ENCODE results near the gene SH3BP2.

GRCh38 chr4:2753436-2753835 is 39.4 kb upstream of the SH3BP2 start:
- TF ChIP-seq POLR2AphosphoS5 (IDR thresholded peaks at IDR 0.05; ENCODE audit: low read depth, low read length): no peak
- TF ChIP-seq SPI1 (IDR thresholded peaks at IDR 0.05; ENCODE audit: low read depth, low read length): no peak
- no peak for TF ChIP-seq POLR2A (IDR thresholded peaks at IDR 0.05; ENCODE audit: low read depth, low read length)
- TF ChIP-seq POU2F2 (IDR thresholded peaks at IDR 0.05; ENCODE audit: low read depth, low read length): no peak
- no peak for TF ChIP-seq TAF1 (IDR thresholded peaks at IDR 0.05; ENCODE audit: low read depth, low read length)
- no peak for TF ChIP-seq PAX5 (IDR thresholded peaks at IDR 0.05; ENCODE audit: insufficient read depth, low read length, severe bottlenecking)
